Embryonic facial prominence (tissue), 1 donor: ENCODE data around the gene ENOX1.

Experiments used
- DNase-seq: peaks from one replicate; pipeline ENCODE4 v3.0.0-alpha.2; 2016; ENCODE audit errors: extremely low spot score

The ENOX1 gene

DNA sequence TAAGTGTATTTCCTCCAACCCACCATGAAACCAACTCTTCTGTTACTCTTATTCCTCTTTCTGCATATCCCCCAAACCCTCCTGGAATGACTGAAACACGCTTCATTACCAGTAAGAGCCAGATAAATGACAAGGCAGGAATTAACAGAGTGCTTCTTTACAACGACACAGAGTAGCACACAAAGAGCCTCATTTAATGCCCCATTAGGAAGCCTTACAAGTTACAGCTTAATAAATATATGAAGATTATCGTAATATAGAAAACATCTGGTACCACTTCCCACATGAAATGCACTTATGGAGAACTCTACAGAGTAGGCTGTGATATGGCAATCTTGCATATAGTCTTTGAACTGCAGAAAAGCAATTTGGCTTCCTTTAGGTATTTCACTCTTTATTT lies 116.8 kb downstream of the ENOX1 start:
- DNase-seq: no peak

DNA sequence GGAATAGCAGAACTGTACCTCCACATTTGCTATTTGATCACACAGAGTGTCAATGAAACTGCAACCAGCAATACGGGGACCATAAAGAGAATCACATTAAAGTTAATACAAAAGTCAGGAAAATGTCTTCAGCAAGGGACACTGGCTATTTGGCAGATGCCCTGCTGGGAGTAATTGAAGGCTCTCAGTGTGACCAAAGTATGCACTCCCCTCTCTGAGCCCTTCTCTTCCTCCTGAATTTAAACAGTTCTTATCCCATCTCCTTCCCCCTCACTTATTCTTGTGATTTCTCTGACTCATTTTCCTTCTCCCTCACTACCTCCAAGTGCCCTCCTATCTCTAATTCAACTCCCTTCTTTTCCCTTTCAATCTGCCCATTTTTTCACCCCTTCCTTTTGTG lies 117.7 kb downstream of the ENOX1 start:
- DNase-seq: no peak

GRCh38 chr13:43666403-43666802 lies 120.4 kb downstream of the ENOX1 start:
- DNase-seq: no peak

DNA sequence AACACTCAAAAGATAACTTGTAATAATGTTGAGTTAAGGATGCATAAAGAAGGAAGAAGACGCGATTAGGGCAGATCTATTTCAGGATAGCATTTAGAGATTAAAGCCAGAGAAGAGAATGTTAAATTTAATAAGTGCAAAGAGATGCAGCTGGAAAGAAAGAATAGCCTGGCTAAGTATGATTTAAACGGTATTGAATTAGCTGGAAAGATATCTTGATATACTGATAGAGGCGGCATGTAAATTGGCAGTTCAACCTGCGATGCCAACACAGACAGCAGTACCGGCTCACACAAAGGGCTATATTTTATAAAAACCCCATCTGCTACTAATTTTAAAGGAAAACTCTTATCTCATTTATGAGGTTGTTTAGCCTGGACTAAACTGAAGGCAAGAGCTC lies 121.4 kb downstream of the ENOX1 start:
- no peak for DNase-seq

DNA sequence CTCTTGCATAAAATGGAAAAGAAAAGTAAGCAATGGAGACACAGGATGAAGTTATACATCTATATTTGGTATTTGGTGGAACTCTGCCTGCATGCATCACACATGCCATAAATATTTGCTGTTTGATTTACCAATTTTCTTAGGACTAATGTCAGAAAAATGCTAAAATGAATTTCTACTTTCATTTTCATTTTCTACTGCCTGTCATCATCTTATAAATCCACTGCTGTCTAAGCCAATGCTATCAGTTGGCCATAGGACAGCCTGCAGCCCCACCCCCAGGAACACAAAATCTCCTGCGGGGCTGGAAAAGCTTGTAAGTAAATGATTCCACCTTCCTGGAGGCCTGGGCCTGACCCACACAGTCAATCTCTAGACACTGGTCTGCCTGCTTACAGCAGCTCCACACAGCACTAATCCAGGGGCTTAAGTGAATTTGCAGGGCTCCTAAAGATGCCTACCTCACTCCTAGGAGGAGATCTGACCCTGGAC lies 122.0 kb downstream of the ENOX1 start:
- DNase-seq: no peak

DNA sequence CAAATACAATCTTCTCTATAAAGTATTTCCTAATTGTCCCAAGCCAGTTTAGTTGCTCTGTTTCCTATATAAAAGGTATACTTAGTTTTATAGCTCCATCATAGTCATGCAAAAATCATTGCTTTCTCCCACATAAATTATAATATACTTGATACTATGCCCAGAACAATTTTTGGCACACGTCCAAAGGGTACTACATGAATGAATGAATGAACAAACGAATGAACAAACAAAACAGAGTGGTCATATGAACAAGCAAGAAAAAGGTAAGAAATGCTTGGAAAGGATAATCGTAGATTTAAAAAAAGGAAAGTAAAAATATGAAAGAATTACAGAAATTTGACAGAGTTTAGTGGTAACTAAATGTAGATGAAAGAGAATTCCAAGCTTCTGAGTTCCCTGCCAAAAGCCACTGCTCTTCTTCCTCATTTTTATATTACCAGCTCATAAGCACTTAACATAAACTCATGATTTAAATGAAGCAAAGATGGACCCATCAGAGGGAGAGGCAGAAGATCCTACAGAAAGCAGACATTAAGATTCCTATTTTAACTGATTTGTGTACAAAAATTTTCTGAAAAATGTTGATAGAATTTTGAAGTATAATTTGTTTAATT lies 123.2 kb downstream of the ENOX1 start:
- DNase-seq: no peak

DNA sequence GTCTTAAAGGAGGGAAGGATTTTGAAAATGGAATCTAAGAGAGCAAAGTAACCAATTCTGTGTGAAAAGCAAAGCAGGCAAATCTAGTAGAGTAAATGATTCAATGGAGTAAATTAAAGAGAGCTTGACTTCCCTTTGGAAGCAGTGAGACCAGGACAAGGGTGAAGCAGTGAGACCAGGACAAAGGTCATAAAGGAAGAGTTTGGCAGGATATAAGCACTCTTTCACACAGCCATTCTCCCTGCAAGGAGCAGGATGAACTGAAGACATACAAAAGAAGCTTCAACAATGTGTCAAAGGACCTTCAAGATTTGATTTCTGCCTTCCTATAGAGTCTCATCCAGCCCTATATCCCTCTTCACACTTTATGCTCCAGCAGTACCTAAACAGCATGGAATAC lies 123.8 kb downstream of the ENOX1 start:
- no peak for DNase-seq

- DNase-seq: no peak
These were observed 125.5 kb downstream of the ENOX1 start for GRCh38 chr13:43661161-43661830.

DNA sequence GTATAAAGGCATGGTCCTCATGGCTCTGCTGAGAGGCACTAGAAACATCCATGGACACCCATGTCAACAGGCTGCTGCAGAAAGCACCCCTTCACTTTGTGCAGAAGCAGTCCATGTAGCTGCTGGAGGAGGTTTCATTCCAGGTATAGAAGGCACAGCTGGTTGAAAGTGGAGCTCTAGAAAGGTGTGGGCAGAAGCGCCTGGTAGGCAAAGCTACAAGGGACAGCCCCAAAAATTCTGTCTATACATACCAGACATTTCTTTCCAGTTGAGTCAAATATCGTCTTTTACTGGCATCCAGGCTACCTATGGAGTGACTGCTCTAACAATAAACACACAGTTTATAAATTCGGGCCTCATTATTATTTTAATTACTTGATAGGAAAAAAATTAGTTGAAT lies 129.3 kb downstream of the ENOX1 start:
- DNase-seq: no peak

DNA sequence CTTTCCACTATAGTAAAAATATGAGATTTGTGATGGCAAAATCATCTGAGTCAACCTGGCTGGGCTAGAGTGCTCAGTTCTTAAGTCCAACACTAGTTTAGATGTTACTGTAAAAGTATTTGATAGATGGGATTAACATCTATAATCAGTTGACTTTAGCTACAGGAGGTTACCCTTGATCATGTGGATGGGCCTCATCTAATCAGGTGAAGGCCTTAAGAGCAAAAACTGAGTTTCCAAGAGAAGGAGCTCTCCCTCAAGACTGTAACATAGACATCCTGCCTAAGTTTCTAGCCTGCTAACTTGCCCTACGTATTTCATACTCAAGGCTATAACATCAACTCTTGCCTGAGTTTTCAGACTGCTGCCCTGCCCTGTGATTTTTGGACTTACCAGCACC lies 132.8 kb downstream of the ENOX1 start:
- no peak for DNase-seq

DNA sequence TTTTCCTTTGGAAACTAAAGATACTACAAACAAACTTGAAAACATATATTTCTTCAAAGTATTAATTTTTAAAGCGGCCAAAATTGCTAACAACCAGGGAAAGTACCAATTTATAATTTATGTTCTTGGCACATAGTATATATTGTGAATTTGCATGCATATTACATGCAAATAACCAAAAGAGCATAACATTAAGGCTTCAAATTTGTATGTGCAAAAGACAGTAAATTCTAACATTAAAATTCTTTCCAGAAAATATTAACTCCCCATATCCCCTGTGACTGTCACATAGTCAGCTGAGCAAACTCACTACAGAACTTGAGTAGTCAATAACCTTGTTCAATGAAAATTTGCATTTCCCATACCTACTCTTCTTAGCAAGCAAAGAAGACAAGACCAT lies 133.4 kb downstream of the ENOX1 start:
- no peak for DNase-seq

- no peak for DNase-seq
These were observed 134.0 kb downstream of the ENOX1 start for GRCh38 chr13:43652760-43653159.

GRCh38 chr13:43650882-43651281 lies 135.9 kb downstream of the ENOX1 start:
- no peak for DNase-seq

- DNase-seq: no peak
These were observed 138.0 kb downstream of the ENOX1 start for GRCh38 chr13:43648733-43649132.

DNA sequence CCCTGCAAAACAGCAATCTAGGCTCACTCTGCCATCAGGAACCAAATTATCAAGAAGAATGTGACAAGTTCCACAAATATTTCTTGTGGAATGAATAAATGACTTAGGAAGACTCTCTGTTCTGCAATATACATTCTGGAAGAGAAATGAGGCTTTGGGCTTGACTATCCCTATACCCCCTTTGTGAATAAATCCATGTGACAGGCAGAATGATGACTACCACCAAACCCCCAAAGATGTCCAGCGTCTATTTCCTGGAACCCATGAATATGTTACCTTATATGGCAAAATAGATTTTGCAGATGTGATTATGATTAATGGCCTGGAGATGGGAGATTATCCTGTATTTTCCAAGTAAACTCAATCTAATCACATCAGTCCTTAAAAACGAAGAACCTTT lies 139.3 kb downstream of the ENOX1 start:
- no peak for DNase-seq

GRCh38 chr13:43640476-43640875 lies 146.3 kb downstream of the ENOX1 start:
- no peak for DNase-seq

GRCh38 chr13:43631106-43631505 lies 155.7 kb downstream of the ENOX1 start:
- no peak for DNase-seq

GRCh38 chr13:43629691-43630480 lies 156.9 kb downstream of the ENOX1 start:
- no peak for DNase-seq

DNA sequence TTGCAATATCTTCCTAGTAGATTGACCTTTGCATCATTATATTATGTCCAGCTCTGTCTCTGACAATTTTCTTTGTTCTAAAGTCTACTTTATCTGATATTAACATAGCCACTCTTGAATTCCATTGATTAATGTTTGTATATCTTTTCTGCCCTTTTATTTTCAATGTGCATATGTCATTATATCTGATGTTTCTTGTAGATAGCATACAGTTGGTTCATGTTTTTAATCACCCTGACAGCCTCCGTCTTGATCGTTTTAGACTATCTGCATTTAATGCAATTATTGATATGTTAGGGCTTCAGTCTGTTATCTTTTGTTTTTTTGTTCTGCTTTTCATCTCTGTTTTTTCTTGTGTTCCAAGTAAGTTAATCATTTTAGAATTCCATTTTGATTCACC lies 159.8 kb downstream of the ENOX1 start:
- DNase-seq: no peak

GRCh38 chr13:43614063-43614462 lies 172.7 kb downstream of the ENOX1 start:
- no peak for DNase-seq

DNA sequence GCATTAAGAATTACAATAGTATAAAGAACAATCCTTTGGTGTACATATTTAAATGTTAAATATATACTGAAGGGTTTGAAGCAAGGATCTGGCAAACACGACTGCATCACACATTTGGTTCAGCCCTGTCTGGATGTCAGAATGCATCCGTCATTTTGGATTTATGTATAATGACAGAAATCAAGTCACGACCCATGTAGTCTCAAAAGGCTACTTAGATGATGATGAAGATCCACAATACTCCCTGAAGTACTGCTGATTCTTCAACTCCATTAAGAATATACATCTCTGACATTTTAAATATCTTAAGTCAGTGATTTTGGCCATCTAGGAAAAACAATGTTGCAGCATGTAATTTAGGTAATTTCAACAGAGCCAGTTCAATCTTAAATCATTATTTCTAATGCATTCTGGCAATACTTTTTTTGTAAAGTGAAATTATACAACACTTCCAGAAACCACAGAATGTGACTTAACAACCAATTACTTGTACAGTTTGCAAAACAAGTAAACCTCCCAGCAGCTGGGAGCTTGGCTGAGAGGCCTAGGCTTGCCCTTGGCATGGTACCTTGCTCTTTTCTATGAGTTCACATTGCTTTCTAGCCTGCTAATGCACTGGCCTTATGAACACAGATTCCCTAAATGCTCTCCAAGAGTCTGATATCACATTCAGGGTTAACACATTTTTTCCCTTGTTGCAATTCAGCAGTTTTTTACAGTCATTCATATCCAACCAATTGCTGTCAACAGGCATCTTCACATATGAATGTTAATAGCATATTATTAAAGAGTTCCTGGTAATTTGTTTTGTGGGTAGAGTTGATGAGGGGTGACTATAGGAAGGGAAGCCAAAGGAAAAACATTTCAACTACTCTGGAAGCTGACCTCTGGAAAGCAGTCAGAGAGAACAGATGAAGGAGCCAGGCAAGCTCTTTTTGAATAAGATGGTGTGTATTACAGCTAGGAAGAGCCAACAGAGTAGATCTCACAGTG lies 175.2 kb downstream of the ENOX1 start:
- no peak for DNase-seq
